DND-41 (cell line): ENCODE results near the gene ITGA2B.

Experiments used
- ATAC-seq: fragments of 200-7000 bp; cut with Tn5 transposase; 3 replicates; pipeline ENCODE4 v1.9.1; 2021; ENCODE audit warnings: low read depth; ENCODE audit not compliant: insufficient read depth
- DNase-seq: peaks from one replicate; pipeline ENCODE4 v3.0.0-alpha.2; 2020
- H2AFZ ChIP-seq: 2 replicates; pipeline ENCODE4 v1.6.0; 2012; ENCODE audit warnings: low read depth, low read length
- H3K27ac ChIP-seq: 2 replicates; pipeline ENCODE4 v1.5.1; 2012; ENCODE audit warnings: low read length, inconsistent platforms
- H3K27me3 ChIP-seq: fragments of 200-600 bp; sonication (generic); 2 replicates; pipeline ENCODE4 v1.6.0; 2012; ENCODE audit warnings: low read length, mild to moderate bottlenecking, inconsistent platforms; ENCODE audit not compliant: insufficient read depth, poor library complexity
- H3K36me3 ChIP-seq: 2 replicates; pipeline ENCODE4 v1.5.1; 2012; ENCODE audit warnings: low read length, inconsistent platforms; ENCODE audit not compliant: insufficient read depth
- H3K4me1 ChIP-seq: 2 replicates; pipeline ENCODE4 v1.5.1; 2012; ENCODE audit warnings: mild to moderate bottlenecking, low read length; ENCODE audit not compliant: insufficient read depth
- H3K4me2 ChIP-seq: 2 replicates; pipeline ENCODE4 v1.6.0; 2012; ENCODE audit warnings: mild to moderate bottlenecking, moderate library complexity, low read length, inconsistent platforms; ENCODE audit not compliant: insufficient read depth
- H3K4me3 ChIP-seq, 2 experiments: fragments of 200-600 bp in 1 of 2; shearing (Covaris generic) in 1 of 2; 2 replicates each; pipeline ENCODE4 v1.5.1; 2012 to 2016; ENCODE audit warnings: inconsistent platforms in 2 of 2, low read length in 2 of 2, mild to moderate bottlenecking in 2 of 2, low read depth in 1 of 2, moderate library complexity in 1 of 2
- H3K79me2 ChIP-seq: 2 replicates; pipeline ENCODE4 v1.6.0; 2012; ENCODE audit warnings: low read length, inconsistent platforms; ENCODE audit not compliant: insufficient read depth
- H3K9ac ChIP-seq: 2 replicates; pipeline ENCODE4 v1.6.0; 2012; ENCODE audit warnings: low read depth, mild to moderate bottlenecking, inconsistent platforms, low read length, moderate library complexity
- H3K9me3 ChIP-seq: 2 replicates; pipeline ENCODE4 v1.5.1; 2012; ENCODE audit warnings: low read length, moderate library complexity, mild to moderate bottlenecking, inconsistent platforms; ENCODE audit not compliant: insufficient read depth, severe bottlenecking
- H4K20me1 ChIP-seq: 2 replicates; pipeline ENCODE4 v1.6.0; 2012; ENCODE audit warnings: low read length; ENCODE audit not compliant: insufficient read depth
- EZH2 ChIP-seq: IDR thresholded peaks from 3 replicates; pipeline ENCODE4 v1.6.1; 2012; ENCODE audit warnings: borderline replicate concordance, low read depth, mild to moderate bottlenecking, moderate library complexity, low read length, inconsistent platforms; ENCODE audit not compliant: severe bottlenecking
- TF ChIP-seq, protein P1 (sequence below): IDR thresholded peaks from 2 replicates; pipeline ENCODE4 v1.5.1; 2012; ENCODE audit warnings: borderline replicate concordance, low read length, moderate library complexity, mild to moderate bottlenecking; ENCODE audit not compliant: poor library complexity, severe bottlenecking; ENCODE audit errors: extremely low read depth

Gene ITGA2B

DNA sequence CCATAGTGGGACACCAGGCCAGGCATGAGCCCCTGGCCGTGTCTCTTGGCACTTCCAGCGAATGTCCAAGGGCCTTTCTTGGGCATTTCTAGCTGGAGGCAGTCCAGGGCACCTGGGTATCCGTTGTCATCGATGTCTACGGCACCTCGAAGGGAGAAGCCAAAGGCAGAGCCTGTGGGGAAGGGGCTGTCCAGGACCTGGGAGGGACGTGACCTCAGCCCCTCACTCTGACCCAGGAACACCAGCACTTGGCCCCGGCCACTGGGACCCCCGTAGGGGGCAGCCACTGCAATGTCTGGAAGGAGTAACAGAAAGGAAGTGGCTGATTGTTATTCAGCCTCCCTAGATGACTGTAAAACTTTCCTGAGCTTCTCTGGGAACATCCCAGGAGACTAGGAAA, 8.7 kb downstream of the ITGA2B start:
- Histone ChIP-seq H4K20me1 (no peaks in the 10 kb centered on the region; the same call in 1 of the 2 replicates), H3K27ac (no peak overlapping the region), H2AFZ (no peak overlapping the region), H3K9ac (no peak overlapping the region), H3K27me3 (peaks cover 2% of the 10 kb centered on the region), H3K9me3 (no peaks in the 10 kb centered on the region), H3K4me1 (peaks cover 9% of the 10 kb centered on the region), H3K4me3 (no peak overlapping the region), H3K4me2 (no peak overlapping the region), H3K36me3 (no peaks in the 10 kb centered on the region), H3K79me2 (no peaks in the 10 kb centered on the region)
- no peak for TF ChIP-seq EZH2
- TF ChIP-seq, protein P1, sequence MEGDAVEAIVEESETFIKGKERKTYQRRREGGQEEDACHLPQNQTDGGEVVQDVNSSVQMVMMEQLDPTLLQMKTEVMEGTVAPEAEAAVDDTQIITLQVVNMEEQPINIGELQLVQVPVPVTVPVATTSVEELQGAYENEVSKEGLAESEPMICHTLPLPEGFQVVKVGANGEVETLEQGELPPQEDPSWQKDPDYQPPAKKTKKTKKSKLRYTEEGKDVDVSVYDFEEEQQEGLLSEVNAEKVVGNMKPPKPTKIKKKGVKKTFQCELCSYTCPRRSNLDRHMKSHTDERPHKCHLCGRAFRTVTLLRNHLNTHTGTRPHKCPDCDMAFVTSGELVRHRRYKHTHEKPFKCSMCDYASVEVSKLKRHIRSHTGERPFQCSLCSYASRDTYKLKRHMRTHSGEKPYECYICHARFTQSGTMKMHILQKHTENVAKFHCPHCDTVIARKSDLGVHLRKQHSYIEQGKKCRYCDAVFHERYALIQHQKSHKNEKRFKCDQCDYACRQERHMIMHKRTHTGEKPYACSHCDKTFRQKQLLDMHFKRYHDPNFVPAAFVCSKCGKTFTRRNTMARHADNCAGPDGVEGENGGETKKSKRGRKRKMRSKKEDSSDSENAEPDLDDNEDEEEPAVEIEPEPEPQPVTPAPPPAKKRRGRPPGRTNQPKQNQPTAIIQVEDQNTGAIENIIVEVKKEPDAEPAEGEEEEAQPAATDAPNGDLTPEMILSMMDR = no peak
- no peak for ATAC-seq
- DNase-seq = no peak

- Histone ChIP-seq H3K4me1 (peaks cover 1% of the 10 kb centered on the region; the same call in 1 of the 2 replicates), H4K20me1 (no peaks in the 10 kb centered on the region; the same call in 1 of the 2 replicates), H3K27me3 (peaks cover 2% of the 10 kb centered on the region), H3K4me2 (no peak overlapping the region), H3K9ac (no peak overlapping the region), H3K36me3 (no peaks in the 10 kb centered on the region), H2AFZ (no peak overlapping the region), H3K79me2 (no peaks in the 10 kb centered on the region), H3K9me3 (no peaks in the 10 kb centered on the region), H3K4me3 (no peak overlapping the region), H3K27ac (no peak overlapping the region)
- DNase-seq (no peak), ATAC-seq (no peak)
- TF ChIP-seq EZH2 = no peak
- TF ChIP-seq, protein P1 = no peak
Measured at GRCh38 chr17:44379887-44380286, 9.6 kb downstream of the ITGA2B start.

DNA sequence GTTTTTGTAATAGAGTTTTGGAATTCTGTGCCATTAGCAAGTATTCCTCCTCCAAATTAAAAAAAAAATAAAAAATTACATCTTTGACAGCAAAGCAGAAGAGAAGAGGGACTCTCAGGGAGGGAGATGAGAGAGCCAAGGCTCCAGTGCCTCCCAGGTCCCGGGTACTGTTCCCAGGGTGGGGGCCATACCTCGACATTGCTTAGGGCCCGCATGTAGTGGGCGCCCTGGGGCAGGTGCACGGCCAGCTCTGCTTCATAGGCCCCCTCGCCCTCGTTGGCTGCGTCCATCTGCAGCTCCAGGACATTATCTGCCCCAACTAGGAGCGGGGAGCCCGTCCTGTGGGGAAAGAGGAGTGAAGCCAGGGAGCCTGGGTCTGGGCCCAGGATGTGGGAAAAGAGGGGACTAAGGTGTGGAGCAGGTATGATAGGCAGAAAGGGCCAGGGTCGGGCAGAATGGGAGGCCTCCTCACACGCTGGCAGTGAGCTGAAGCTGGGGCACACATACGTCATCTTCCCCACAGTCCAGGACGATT, 11.2 kb downstream of the ITGA2B start:
- Histone ChIP-seq H3K27ac (no peak overlapping the region), H3K9me3 (no peaks in the 10 kb centered on the region), H3K4me1 (no peaks in the 10 kb centered on the region), H3K79me2 (no peaks in the 10 kb centered on the region), H3K4me3 (no peak overlapping the region), H3K36me3 (no peaks in the 10 kb centered on the region), H2AFZ (no peak overlapping the region), H3K27me3 (peaks cover 2% of the 10 kb centered on the region), H3K9ac (no peak overlapping the region), H4K20me1 (no peaks in the 10 kb centered on the region), H3K4me2 (no peak overlapping the region)
- no peak for DNase-seq
- TF ChIP-seq, protein P1 = no peak
- TF ChIP-seq EZH2 = no peak
- no peak for ATAC-seq
